Activated naive CD8-positive, alpha-beta T cell treated with anti-CD3 and anti-CD28 coated beads for 36 hours (primary cell): ENCODE data around the gene ARHGAP20. TPM values are rescaled to one million over a fixed set of nuclear protein-coding genes. Genes with fewer than 3 reads are reported as not detected.

Experiments used
- DNase-seq: peaks from one replicate; pipeline ENCODE4 v3.0.0; 2021
- H3K27ac Mint-ChIP-seq: one replicate; pipeline ENCODE4 v1.8.0; 2022; ENCODE audit warnings: mild to moderate bottlenecking, moderate library complexity, mixed read lengths
- H3K27me3 Mint-ChIP-seq: one replicate; pipeline ENCODE4 v1.8.0; 2022; ENCODE audit warnings: mild to moderate bottlenecking, mixed read lengths
- H3K36me3 Mint-ChIP-seq: one replicate; pipeline ENCODE4 v1.8.0; 2021; ENCODE audit warnings: mild to moderate bottlenecking, mixed read lengths
- H3K4me1 Mint-ChIP-seq: one replicate; pipeline ENCODE4 v1.8.0; 2021; ENCODE audit warnings: mixed read lengths
- H3K4me3 Mint-ChIP-seq: one replicate; pipeline ENCODE4 v1.8.0; 2022; ENCODE audit warnings: mild to moderate bottlenecking, moderate library complexity, mixed read lengths
- H3K9me3 Mint-ChIP-seq: one replicate; pipeline ENCODE4 v1.8.0; 2022; ENCODE audit warnings: mixed read lengths
- total RNA-seq, 2 experiments: library from RNA; stranded (reverse); gene quantifications; one replicate each; pipeline ENCODE4 v1.2.3, GENCODE V29; 2021

Gene ARHGAP20
- total RNA-seq, 2 experiments from 2014 or later, result 0.08 to 0.28 TPM

GRCh38 chr11:110600322-110600721, 111.9 kb downstream of the ARHGAP20 start:
- Mint-ChIP-seq H3K4me1 (no peaks in the 10 kb centered on the region), H3K36me3 (no peaks in the 10 kb centered on the region), H3K27me3 (peaks cover 4% of the 10 kb centered on the region), H3K4me3 (no peak overlapping the region), H3K9me3 (peaks cover 2% of the 10 kb centered on the region), H3K27ac (no peak overlapping the region)
- no peak for DNase-seq

GRCh38 chr11:110599207-110599606, 113.0 kb downstream of the ARHGAP20 start:
- Mint-ChIP-seq H3K27me3 (peaks cover 4% of the 10 kb centered on the region), H3K36me3 (no peaks in the 10 kb centered on the region), H3K4me1 (no peaks in the 10 kb centered on the region), H3K27ac (no peak overlapping the region), H3K9me3 (peaks cover 4% of the 10 kb centered on the region), H3K4me3 (no peak overlapping the region)
- DNase-seq, result no peak

GRCh38 chr11:110598725-110599124, 113.5 kb downstream of the ARHGAP20 start:
- Mint-ChIP-seq H3K27ac (no peak overlapping the region), H3K9me3 (peaks cover 4% of the 10 kb centered on the region), H3K4me1 (no peaks in the 10 kb centered on the region), H3K4me3 (no peak overlapping the region), H3K36me3 (no peaks in the 10 kb centered on the region), H3K27me3 (peaks cover 4% of the 10 kb centered on the region)
- DNase-seq, result no peak

- no peak for DNase-seq
- no peaks in the 10 kb centered on the region for H3K4me1 Mint-ChIP-seq
- no peak overlapping the region for H3K4me3 Mint-ChIP-seq
- H3K9me3 Mint-ChIP-seq, result no peaks in the 10 kb centered on the region
- H3K27ac Mint-ChIP-seq, result no peak overlapping the region
- peaks cover 4% of the 10 kb centered on the region for H3K27me3 Mint-ChIP-seq
- no peaks in the 10 kb centered on the region for H3K36me3 Mint-ChIP-seq
These were observed 124.3 kb downstream of the ARHGAP20 start for GRCh38 chr11:110587972-110588371.

GRCh38 chr11:110587129-110587528, 125.1 kb downstream of the ARHGAP20 start:
- DNase-seq, result no peak
- Mint-ChIP-seq H3K27me3 (peaks cover 4% of the 10 kb centered on the region), H3K36me3 (no peaks in the 10 kb centered on the region), H3K4me1 (no peaks in the 10 kb centered on the region), H3K27ac (no peak overlapping the region), H3K9me3 (no peaks in the 10 kb centered on the region), H3K4me3 (no peak overlapping the region)

- no peaks in the 10 kb centered on the region for H3K27me3 Mint-ChIP-seq
- no peaks in the 10 kb centered on the region for H3K9me3 Mint-ChIP-seq
- no peaks in the 10 kb centered on the region for H3K36me3 Mint-ChIP-seq
- no peak overlapping the region for H3K27ac Mint-ChIP-seq
- H3K4me1 Mint-ChIP-seq, result no peaks in the 10 kb centered on the region
- no peak overlapping the region for H3K4me3 Mint-ChIP-seq
- DNase-seq, result no peak
These were observed 128.1 kb downstream of the ARHGAP20 start for GRCh38 chr11:110584150-110584549.

GRCh38 chr11:110582728-110583432, 129.4 kb downstream of the ARHGAP20 start:
- no peaks in the 10 kb centered on the region for H3K27me3 Mint-ChIP-seq
- H3K27ac Mint-ChIP-seq, result no peak overlapping the region
- H3K9me3 Mint-ChIP-seq, result no peaks in the 10 kb centered on the region

GRCh38 chr11:110580571-110580970, 131.7 kb downstream of the ARHGAP20 start:
- Mint-ChIP-seq H3K9me3 (no peaks in the 10 kb centered on the region), H3K4me1 (no peaks in the 10 kb centered on the region), H3K27ac (no peak overlapping the region), H3K4me3 (no peak overlapping the region), H3K36me3 (no peaks in the 10 kb centered on the region), H3K27me3 (no peaks in the 10 kb centered on the region)
- DNase-seq, result no peak

More at GRCh38 chr11:110582728-110583432, 129.4 kb downstream of the ARHGAP20 start:
- Mint-ChIP-seq H3K4me1 (no peaks in the 10 kb centered on the region), H3K36me3 (no peaks in the 10 kb centered on the region), H3K4me3 (no peak overlapping the region)
- no peak for DNase-seq

- no peak overlapping the region for H3K4me3 Mint-ChIP-seq
- no peaks in the 10 kb centered on the region for H3K4me1 Mint-ChIP-seq
- DNase-seq, result no peak
- H3K9me3 Mint-ChIP-seq, result no peaks in the 10 kb centered on the region
- no peaks in the 10 kb centered on the region for H3K36me3 Mint-ChIP-seq
- no peak overlapping the region for H3K27ac Mint-ChIP-seq
- peaks cover 13% of the 10 kb centered on the region for H3K27me3 Mint-ChIP-seq
These were observed 138.8 kb downstream of the ARHGAP20 start for GRCh38 chr11:110573411-110573810.

- H3K4me1 Mint-ChIP-seq, result no peaks in the 10 kb centered on the region
- no peak overlapping the region for H3K27ac Mint-ChIP-seq
- no peaks in the 10 kb centered on the region for H3K9me3 Mint-ChIP-seq
These were observed 141.0 kb downstream of the ARHGAP20 start for GRCh38 chr11:110571081-110571720.

GRCh38 chr11:110566577-110566976, 145.7 kb downstream of the ARHGAP20 start:
- Mint-ChIP-seq H3K4me3 (no peak overlapping the region), H3K9me3 (no peaks in the 10 kb centered on the region), H3K4me1 (no peaks in the 10 kb centered on the region), H3K36me3 (no peaks in the 10 kb centered on the region), H3K27me3 (no peaks in the 10 kb centered on the region), H3K27ac (no peak overlapping the region)
- DNase-seq, result no peak

More at GRCh38 chr11:110571081-110571720, 141.0 kb downstream of the ARHGAP20 start:
- H3K4me3 Mint-ChIP-seq, result no peak overlapping the region
- H3K36me3 Mint-ChIP-seq, result no peaks in the 10 kb centered on the region
- H3K27me3 Mint-ChIP-seq, result peaks cover 13% of the 10 kb centered on the region
- DNase-seq, result no peak

GRCh38 chr11:110565357-110566336, 146.6 kb downstream of the ARHGAP20 start:
- no peak for DNase-seq
- Mint-ChIP-seq H3K27ac (no peak overlapping the region), H3K36me3 (no peaks in the 10 kb centered on the region), H3K4me3 (no peak overlapping the region), H3K4me1 (no peaks in the 10 kb centered on the region), H3K27me3 (no peaks in the 10 kb centered on the region), H3K9me3 (no peaks in the 10 kb centered on the region)

- H3K4me3 Mint-ChIP-seq, result no peak overlapping the region
- H3K27me3 Mint-ChIP-seq, result peaks cover 7% of the 10 kb centered on the region
- H3K4me1 Mint-ChIP-seq, result no peaks in the 10 kb centered on the region
- no peak for DNase-seq
- H3K36me3 Mint-ChIP-seq, result no peaks in the 10 kb centered on the region
- H3K9me3 Mint-ChIP-seq, result no peaks in the 10 kb centered on the region
- no peak overlapping the region for H3K27ac Mint-ChIP-seq
These were observed 147.4 kb downstream of the ARHGAP20 start for GRCh38 chr11:110564676-110565356.

GRCh38 chr11:110544779-110545178, 167.5 kb downstream of the ARHGAP20 start:
- no peaks in the 10 kb centered on the region for H3K4me1 Mint-ChIP-seq
- no peak for DNase-seq
- H3K36me3 Mint-ChIP-seq, result no peaks in the 10 kb centered on the region
- no peak overlapping the region for H3K27ac Mint-ChIP-seq
- H3K4me3 Mint-ChIP-seq, result no peak overlapping the region
- peaks cover 4% of the 10 kb centered on the region for H3K27me3 Mint-ChIP-seq
- H3K9me3 Mint-ChIP-seq, result peaks cover 1% of the 10 kb centered on the region
